BLaER1 treated with 17β-estradiol and CSF1 and Interleukin-3, amounts not matched to agents 10 nM and 100 nM (cell line): ENCODE results near the gene RICTOR.

ENCODE experiments used
- H3K27ac ChIP-seq, 11 experiments: shearing (Covaris generic); formaldehyde crosslinking; 2 replicates each; pipeline ENCODE4 v1.8.1; 2022
- H3K27me3 ChIP-seq, 11 experiments: shearing (Covaris generic); formaldehyde crosslinking; 2 replicates each; pipeline ENCODE4 v1.8.1; 2022
- H3K36me3 ChIP-seq, 11 experiments: shearing (Covaris generic); formaldehyde crosslinking; 2 replicates each; pipeline ENCODE4 v1.8.1; 2022
- H3K4me1 ChIP-seq, 10 experiments: shearing (Covaris generic); formaldehyde crosslinking; 2 replicates each; pipeline ENCODE4 v1.8.1; 2022
- H3K4me2 ChIP-seq, 11 experiments: shearing (Covaris generic); formaldehyde crosslinking; 2 replicates each; pipeline ENCODE4 v1.8.1; 2022
- H3K4me3 ChIP-seq, 10 experiments: shearing (Covaris generic); formaldehyde crosslinking; 2 replicates each; pipeline ENCODE4 v1.8.1; 2022
- H3K9ac ChIP-seq, 11 experiments: shearing (Covaris generic); formaldehyde crosslinking; 2 replicates each; pipeline ENCODE4 v1.8.1; 2022
- H3K9me3 ChIP-seq, 11 experiments: shearing (Covaris generic); formaldehyde crosslinking; replicated peaks in 1 of 11; 2 replicates each; pipeline ENCODE4 v1.8.1; 2022
- H4K20me1 ChIP-seq, 11 experiments: shearing (Covaris generic); formaldehyde crosslinking; 2 replicates each; pipeline ENCODE4 v1.8.1; 2022
- Cebpa-rat ChIP-seq, 11 experiments: shearing (Covaris generic); IDR thresholded peaks; 2 replicates each; pipeline ENCODE4 v1.8.1; 2022

The RICTOR gene

GRCh38 chr5:38979535-38979934 is 94.7 kb downstream of the RICTOR start:
- no peaks in the 10 kb centered on the region for H3K4me1 ChIP-seq
- H3K9me3 ChIP-seq, result no peaks in the 10 kb centered on the region
- no peak overlapping the region for H3K27ac ChIP-seq
- TF ChIP-seq Cebpa-rat (IDR thresholded peaks at IDR 0.05), result no peak
- no peak overlapping the region for H3K9ac ChIP-seq
- H3K4me2 ChIP-seq, result no peak overlapping the region
- peaks cover 26 to 75% (median 58%) of the 10 kb centered on the region in 11 experiments for H3K36me3 ChIP-seq
- H4K20me1 ChIP-seq, result peaks cover 0 to 25% (median 0%) of the 10 kb centered on the region in 11 experiments; a peak in 3 of 22 replicates
- H3K4me3 ChIP-seq, result no peak overlapping the region
- H3K27me3 ChIP-seq, result no peaks in the 10 kb centered on the region

- H3K36me3 ChIP-seq, result peaks cover 38 to 90% (median 67%) of the 10 kb centered on the region in 11 experiments
- no peaks in the 10 kb centered on the region for H3K9me3 ChIP-seq
- H3K4me1 ChIP-seq, result no peaks in the 10 kb centered on the region
- H3K4me2 ChIP-seq, result no peak overlapping the region
- no peak overlapping the region for H3K4me3 ChIP-seq
- no peak overlapping the region for H3K27ac ChIP-seq
- no peak for TF ChIP-seq Cebpa-rat (IDR thresholded peaks at IDR 0.05)
- no peak overlapping the region for H3K9ac ChIP-seq
- H4K20me1 ChIP-seq, result peaks cover 0 to 17% (median 0%) of the 10 kb centered on the region in 11 experiments; a peak in 2 of 22 replicates
- H3K27me3 ChIP-seq, result no peaks in the 10 kb centered on the region
These were observed 96.2 kb downstream of the RICTOR start for GRCh38 chr5:38978036-38978435.

GRCh38 chr5:38968665-38969064 is 105.5 kb downstream of the RICTOR start:
- Histone ChIP-seq H4K20me1 (no peaks in the 10 kb centered on the region; a peak in 2 of 22 replicates), H3K9me3 (no peaks in the 10 kb centered on the region), H3K9ac (no peak overlapping the region), H3K27me3 (no peaks in the 10 kb centered on the region), H3K4me1 (no peaks in the 10 kb centered on the region), H3K4me3 (no peak overlapping the region), H3K4me2 (no peak overlapping the region), H3K27ac (no peak overlapping the region), H3K36me3 (peaks cover 48 to 96% (median 86%) of the 10 kb centered on the region in 11 experiments)
- TF ChIP-seq Cebpa-rat (IDR thresholded peaks at IDR 0.05), result no peak

GRCh38 chr5:38961691-38962090 is 112.5 kb downstream of the RICTOR start:
- no peak overlapping the region for H3K4me3 ChIP-seq
- no peaks in the 10 kb centered on the region for H3K4me1 ChIP-seq
- no peaks in the 10 kb centered on the region for H3K27me3 ChIP-seq
- no peak overlapping the region for H3K4me2 ChIP-seq
- TF ChIP-seq Cebpa-rat (IDR thresholded peaks at IDR 0.05), result no peak
- H3K36me3 ChIP-seq, result peaks cover 57 to 97% (median 95%) of the 10 kb centered on the region in 11 experiments
- H3K9ac ChIP-seq, result no peak overlapping the region
- no peaks in the 10 kb centered on the region; a peak in 1 of 22 replicates for H4K20me1 ChIP-seq
- H3K27ac ChIP-seq, result no peak overlapping the region
- no peaks in the 10 kb centered on the region for H3K9me3 ChIP-seq

GRCh38 chr5:38953426-38954012 is 120.7 kb downstream of the RICTOR start:
- TF ChIP-seq Cebpa-rat (IDR thresholded peaks at IDR 0.05), result no peak
- H3K9me3 ChIP-seq, result no peaks in the 10 kb centered on the region
- no peak overlapping the region for H3K9ac ChIP-seq
- H3K4me2 ChIP-seq, result no peak overlapping the region
- no peak overlapping the region for H3K27ac ChIP-seq
- no peaks in the 10 kb centered on the region for H3K4me1 ChIP-seq
- peaks cover 90 to 100% (median 98%) of the 10 kb centered on the region in 11 experiments for H3K36me3 ChIP-seq
- no peaks in the 10 kb centered on the region for H4K20me1 ChIP-seq
- H3K27me3 ChIP-seq, result no peaks in the 10 kb centered on the region
- H3K4me3 ChIP-seq, result no peak overlapping the region

- H3K9ac ChIP-seq, result no peak overlapping the region
- H3K36me3 ChIP-seq, result peaks cover 82 to 100% (median 94%) of the 10 kb centered on the region in 11 experiments
These were observed 125.7 kb downstream of the RICTOR start for GRCh38 chr5:38948501-38948900.

GRCh38 chr5:38944282-38944681 is 129.9 kb downstream of the RICTOR start:
- Histone ChIP-seq H3K4me1 (peaks cover 0 to 7% (median 0%) of the 10 kb centered on the region in 10 experiments; a peak in 1 of 20 replicates), H3K9me3 (no peaks in the 10 kb centered on the region), H3K4me2 (no peak overlapping the region), H3K4me3 (no peak overlapping the region), H3K9ac (no peak overlapping the region), H3K27me3 (no peaks in the 10 kb centered on the region), H3K36me3 (peaks cover 61 to 94% (median 79%) of the 10 kb centered on the region in 11 experiments), H4K20me1 (peaks cover 0 to 4% (median 0%) of the 10 kb centered on the region in 11 experiments; a peak in 2 of 22 replicates), H3K27ac (no peak overlapping the region)
- TF ChIP-seq Cebpa-rat (IDR thresholded peaks at IDR 0.05), result no peak

More at GRCh38 chr5:38948501-38948900, 125.7 kb downstream of the RICTOR start:
- no peaks in the 10 kb centered on the region; a peak in 1 of 22 replicates for H4K20me1 ChIP-seq
- no peaks in the 10 kb centered on the region for H3K9me3 ChIP-seq
- no peak for TF ChIP-seq Cebpa-rat (IDR thresholded peaks at IDR 0.05)
- H3K4me2 ChIP-seq, result no peak overlapping the region
- no peak overlapping the region for H3K27ac ChIP-seq
- no peaks in the 10 kb centered on the region for H3K27me3 ChIP-seq
- no peaks in the 10 kb centered on the region for H3K4me1 ChIP-seq
- no peak overlapping the region for H3K4me3 ChIP-seq

- Histone ChIP-seq H3K4me2 (no peak overlapping the region), H3K36me3 (peaks cover 56 to 94% (median 73%) of the 10 kb centered on the region in 11 experiments), H3K9me3 (no peaks in the 10 kb centered on the region), H3K4me1 (peaks cover 0 to 7% (median 0%) of the 10 kb centered on the region in 10 experiments; a peak in 1 of 20 replicates), H3K27me3 (no peaks in the 10 kb centered on the region), H4K20me1 (peaks cover 0 to 4% (median 0%) of the 10 kb centered on the region in 11 experiments; a peak in 1 of 22 replicates), H3K4me3 (no peak overlapping the region), H3K9ac (no peak overlapping the region), H3K27ac (no peak overlapping the region)
- TF ChIP-seq Cebpa-rat (IDR thresholded peaks at IDR 0.05), result no peak
These were observed 132.3 kb downstream of the RICTOR start for GRCh38 chr5:38941912-38942311.

- no peak overlapping the region for H3K27ac ChIP-seq
- H3K4me1 ChIP-seq, result peaks cover 0 to 7% (median 0%) of the 10 kb centered on the region in 10 experiments; a peak in 1 of 20 replicates
- H4K20me1 ChIP-seq, result peaks cover 0 to 4% (median 0%) of the 10 kb centered on the region in 11 experiments; a peak in 1 of 22 replicates
- H3K27me3 ChIP-seq, result no peaks in the 10 kb centered on the region
- TF ChIP-seq Cebpa-rat (IDR thresholded peaks at IDR 0.05), result no peak
- no peak overlapping the region for H3K4me3 ChIP-seq
- H3K36me3 ChIP-seq, result peaks cover 47 to 90% (median 67%) of the 10 kb centered on the region in 11 experiments
- H3K4me2 ChIP-seq, result no peak overlapping the region; a peak in 1 of 22 replicates
- no peak overlapping the region for H3K9ac ChIP-seq
- H3K9me3 ChIP-seq, result no peaks in the 10 kb centered on the region
These were observed 133.9 kb downstream of the RICTOR start for GRCh38 chr5:38940230-38940858.
